Stimulated activated CD4-positive, alpha-beta T cell treated with anti-CD3 and anti-CD28 coated beads, Interleukin-12 subunit alpha, Interleukin-12 subunit beta, amount 100 ng/mL, for 4 hours (primary cell): Measurements from ENCODE around the gene SPTSSB.

Source experiments
- DNase-seq: peaks from one replicate; pipeline ENCODE4 v3.0.0-alpha.2; 2020

SPTSSB gene

GRCh38 chr3:161389445-161390035 lies 18.2 kb upstream of the SPTSSB start:
- no peak for DNase-seq

GRCh38 chr3:161388855-161389254 lies 17.5 kb upstream of the SPTSSB start:
- no peak for DNase-seq

- DNase-seq, result no peak
Observed at GRCh38 chr3:161386991-161387770, 15.9 kb upstream of the SPTSSB start.

- DNase-seq, result peak; percentile 11
Observed at GRCh38 chr3:161372321-161373260, 1.3 kb upstream of the SPTSSB start.

- no peak for DNase-seq
Observed at GRCh38 chr3:161369531-161369930, 1.8 kb downstream of the SPTSSB start.

- no peak for DNase-seq
Observed at GRCh38 chr3:161366094-161366493, 5.2 kb downstream of the SPTSSB start.

- DNase-seq, result no peak
Observed at GRCh38 chr3:161358488-161358887, 12.8 kb downstream of the SPTSSB start.

- no peak for DNase-seq
Observed at GRCh38 chr3:161356287-161356686, 15.0 kb downstream of the SPTSSB start.

GRCh38 chr3:161355508-161355907 lies 15.8 kb downstream of the SPTSSB start:
- no peak for DNase-seq

- DNase-seq, result no peak
Observed at GRCh38 chr3:161354554-161354953, 16.8 kb downstream of the SPTSSB start.

GRCh38 chr3:161351330-161351729 lies 20.0 kb downstream of the SPTSSB start:
- DNase-seq, result no peak

- no peak for DNase-seq
Observed at GRCh38 chr3:161350916-161351315, 20.4 kb downstream of the SPTSSB start.

GRCh38 chr3:161349529-161350312 lies 21.6 kb downstream of the SPTSSB start:
- DNase-seq, result no peak

- DNase-seq, result no peak
Observed at GRCh38 chr3:161348796-161349400, 22.4 kb downstream of the SPTSSB start.

- no peak for DNase-seq
Observed at GRCh38 chr3:161347726-161348125, 23.6 kb downstream of the SPTSSB start.

- DNase-seq, result no peak
Observed at GRCh38 chr3:161345023-161345422, 26.3 kb downstream of the SPTSSB start.

GRCh38 chr3:161343986-161344385 lies 27.3 kb downstream of the SPTSSB start:
- no peak for DNase-seq

- no peak for DNase-seq
Observed at GRCh38 chr3:161343540-161343939, 27.8 kb downstream of the SPTSSB start.

GRCh38 chr3:161342629-161343028 lies 28.7 kb downstream of the SPTSSB start:
- DNase-seq, result no peak

- DNase-seq, result no peak
Observed at GRCh38 chr3:161339517-161340500, 31.5 kb downstream of the SPTSSB start.

GRCh38 chr3:161337311-161337710 lies 34.0 kb downstream of the SPTSSB start:
- DNase-seq, result no peak
